Fibroblast of the aortic adventitia (primary cell): ENCODE results near the gene FADS1. TPM values are rescaled to one million over a fixed set of nuclear protein-coding genes. Genes with fewer than 3 reads are reported as not detected.

Source experiments
- DNase-seq: peaks from one replicate; pipeline ENCODE4 v3.0.0-alpha.2; 2010; ENCODE audit warnings: low read depth
- H3K4me3 ChIP-seq: 2 replicates; pipeline ENCODE4 v1.5.1; 2011; ENCODE audit warnings: low read depth, mild to moderate bottlenecking, control low read depth, low read length, moderate library complexity
- CTCF ChIP-seq: IDR thresholded peaks from 2 replicates; pipeline ENCODE4 v1.5.1; 2011; ENCODE audit warnings: mild to moderate bottlenecking, low read length, control low read depth, inconsistent platforms; ENCODE audit not compliant: insufficient read depth
- total RNA-seq: library from RNA; depleted of rRNA; stranded (reverse); fragments of >200 nt; gene quantifications from 2 replicates; pipeline ENCODE4 v1.2.3, GENCODE V29; 2012; ENCODE audit warnings: low replicate concordance

The FADS1 gene
- total RNA-seq, 1 donor: 74.1 TPM

GRCh38 chr11:61775606-61776554 lies 40.9 kb downstream of the FADS1 start:
- DNase-seq: no peak
- H3K4me3 ChIP-seq: no peak overlapping the region
- TF ChIP-seq CTCF: no peak

GRCh38 chr11:61775106-61775505 lies 41.7 kb downstream of the FADS1 start:
- H3K4me3 ChIP-seq: no peak overlapping the region
- DNase-seq: no peak
- TF ChIP-seq CTCF: no peak

GRCh38 chr11:61774411-61774810 lies 42.4 kb downstream of the FADS1 start:
- DNase-seq: no peak
- no peak overlapping the region for H3K4me3 ChIP-seq
- TF ChIP-seq CTCF: no peak

GRCh38 chr11:61773809-61774208 lies 43.0 kb downstream of the FADS1 start:
- TF ChIP-seq CTCF: no peak
- H3K4me3 ChIP-seq: no peak overlapping the region
- no peak for DNase-seq

- H3K4me3 ChIP-seq: no peak overlapping the region
- TF ChIP-seq CTCF: no peak
- no peak for DNase-seq
Observed at GRCh38 chr11:61773356-61773755, 43.4 kb downstream of the FADS1 start.

GRCh38 chr11:61771985-61772455 lies 44.8 kb downstream of the FADS1 start:
- no peak for TF ChIP-seq CTCF
- no peak for DNase-seq
- no peak overlapping the region for H3K4me3 ChIP-seq
